GM19397 (cell line): ENCODE measurements around the gene SPSB2.

Experiments used
- ATAC-seq: cut with Tn5 transposase; IDR thresholded peaks from one replicate; pipeline ENCODE4 v1.9.1; 2021; ENCODE audit warnings: mild to moderate bottlenecking, moderate library complexity; ENCODE audit not compliant: unreplicated experiment

Gene SPSB2

DNA sequence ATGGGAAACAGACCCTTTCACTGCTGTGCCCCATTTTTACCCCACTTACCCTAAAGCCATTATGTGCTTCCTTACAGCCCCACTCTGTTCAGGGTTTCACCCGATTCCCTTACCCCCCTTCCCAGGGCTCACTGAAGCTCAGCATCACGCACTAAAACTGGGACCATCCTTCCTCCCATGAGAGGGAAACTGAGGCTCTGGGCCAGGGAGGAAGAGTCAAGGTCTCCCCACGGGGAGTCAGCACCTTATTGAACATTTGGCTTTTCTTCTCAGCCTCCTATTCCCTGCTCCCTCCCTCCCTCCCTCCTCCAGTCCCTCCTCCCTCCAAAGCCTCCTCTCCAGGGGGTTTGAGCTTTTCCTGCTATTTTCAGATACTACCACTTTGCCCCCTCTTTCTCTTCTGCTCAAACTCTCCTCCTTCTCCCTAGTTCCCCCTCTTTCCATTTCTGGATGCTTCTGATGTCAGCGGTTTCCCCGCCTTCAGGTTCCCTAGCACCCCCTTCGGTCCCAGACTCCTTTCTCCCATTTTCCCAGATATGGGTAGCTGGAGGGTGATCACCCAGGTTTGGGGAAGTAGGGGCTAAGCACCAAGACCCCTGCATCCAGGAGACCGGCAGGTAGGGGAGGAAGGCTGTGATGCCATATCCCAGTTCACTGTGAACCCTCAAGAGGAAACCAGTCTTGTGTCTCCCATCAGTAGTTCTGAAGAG is 50.5 kb downstream of the SPSB2 start:
- ATAC-seq = no peak

GRCh38 chr12:6821591-6822425 is 51.3 kb downstream of the SPSB2 start, which contains the start of gene GPR162:
Gene GPR162 (plus strand): TSS chr12:6821821. CDS start chr12:6823899, 2,078 bp downstream.
- ATAC-seq = no peak
